ENCODE data around the gene CFAP141. TPM values are rescaled to one million over a fixed set of nuclear protein-coding genes. Genes with fewer than 3 reads are reported as not detected.
A peak's percentile ranks its signal among the peaks of the same experiment; 100 is the strongest.

The CFAP141 gene
- total RNA-seq, 1 experiment from 2014 or later = not detected

- no peak for TF ChIP-seq ZNF512 (CRISPR knock-in tag; IDR thresholded peaks at IDR 0.05; ENCODE audit: borderline replicate concordance)
- TF ChIP-seq KAT7 (CRISPR knock-in tag; IDR thresholded peaks at IDR 0.05; ENCODE audit: borderline replicate concordance) = no peak
- TF ChIP-seq MYBL2 (CRISPR knock-in tag; IDR thresholded peaks at IDR 0.05) = no peak
- TF ChIP-seq ESRRA (CRISPR knock-in tag; IDR thresholded peaks at IDR 0.05; ENCODE audit: borderline replicate concordance) = no peak
- TF ChIP-seq FOXJ3 (CRISPR knock-in tag; IDR thresholded peaks at IDR 0.05; ENCODE audit: borderline replicate concordance) = no peak
- no peak for TF ChIP-seq TCF7 (CRISPR knock-in tag; IDR thresholded peaks at IDR 0.05; ENCODE audit: low read depth)
Observed at GRCh38 chr1:154155251-154155650, 50.9 kb downstream of the CFAP141 start (continued).

GRCh38 chr1:154154534-154155191 lies 51.5 kb downstream of the CFAP141 start, which contains the start of gene NUP210L:
Gene NUP210L, minus strand, starts transcription at chr1:154155073.
- Mint-ChIP-seq H3K27ac (peak within 1 kb of the TSS; percentile 91), H3K36me3 (peaks cover 30% of the 10 kb centered on the region), H3K9me3 (no peaks in the 10 kb centered on the region), H3K27me3 (ENCODE audit: low read depth) (no peaks in the 10 kb centered on the region), H3K4me3 (no peak within 1 kb of the TSS), H3K4me1 (peaks cover 19% of the 10 kb centered on the region)
- DNase-seq (ENCODE audit: low spot score) (peak; percentile 76), ATAC-seq (peak; percentile 95)
- CTCF ChIA-PET = interaction anchor here (0.8 to 1.1 kb wide), 2 partner anchors 117 to 180 kb away, joined by 3 read pairs; no protein-coding TSS in a partner anchor
- TF ChIP-seq PREB (CRISPR knock-in tag; IDR thresholded peaks at IDR 0.05; ENCODE audit: borderline replicate concordance) = no peak
- 0 out of 2 replicates have a peak, but pooled peaks have one; percentile 14 for TF ChIP-seq USF1 (CRISPR knock-in tag; IDR thresholded peaks at IDR 0.05)
- TF ChIP-seq EMX1 (CRISPR knock-in tag; IDR thresholded peaks at IDR 0.05) = no peak; the same call in 1 of the 2 replicates
- TF ChIP-seq AR (CRISPR knock-in tag; IDR thresholded peaks at IDR 0.05) = no peak
- no peak for TF ChIP-seq GRHL2 (CRISPR knock-in tag; IDR thresholded peaks at IDR 0.05; ENCODE audit: insufficient replicate concordance, severe bottlenecking)
- TF ChIP-seq FOXP4 (CRISPR knock-in tag; IDR thresholded peaks at IDR 0.05) = peak; percentile 44; the same call in 1 of the 2 replicates
- TF ChIP-seq MAX (CRISPR knock-in tag; IDR thresholded peaks at IDR 0.05) = peak; percentile 80
- TF ChIP-seq CREB1 (CRISPR knock-in tag; IDR thresholded peaks at IDR 0.05) = no peak
- no peak for TF ChIP-seq E2F1 (CRISPR knock-in tag; IDR thresholded peaks at IDR 0.05)
- no peak for TF ChIP-seq CREM (CRISPR knock-in tag; IDR thresholded peaks at IDR 0.05)
- peak; percentile 54; the same call in 1 of the 2 replicates for TF ChIP-seq FOXP1 (CRISPR knock-in tag; IDR thresholded peaks at IDR 0.05; ENCODE audit: borderline replicate concordance)
- no peak for TF ChIP-seq RORB (CRISPR knock-in tag; IDR thresholded peaks at IDR 0.05)
- POLR2A ChIA-PET = interaction anchor here (1.5 kb wide), 1 partner anchor 16 kb away, joined by 5 read pairs; no protein-coding TSS in a partner anchor

Measured in WTC11 (cell line).